GM12801 (cell line): ENCODE data around the gene BANK1.

Experiments
- TF ChIP-seq, protein P1 (sequence below): IDR thresholded peaks from one replicate; pipeline ENCODE4 v1.5.1; 2011; ENCODE audit warnings: control low read depth; ENCODE audit not compliant: insufficient read length; ENCODE audit errors: extremely low read depth

The BANK1 gene

DNA sequence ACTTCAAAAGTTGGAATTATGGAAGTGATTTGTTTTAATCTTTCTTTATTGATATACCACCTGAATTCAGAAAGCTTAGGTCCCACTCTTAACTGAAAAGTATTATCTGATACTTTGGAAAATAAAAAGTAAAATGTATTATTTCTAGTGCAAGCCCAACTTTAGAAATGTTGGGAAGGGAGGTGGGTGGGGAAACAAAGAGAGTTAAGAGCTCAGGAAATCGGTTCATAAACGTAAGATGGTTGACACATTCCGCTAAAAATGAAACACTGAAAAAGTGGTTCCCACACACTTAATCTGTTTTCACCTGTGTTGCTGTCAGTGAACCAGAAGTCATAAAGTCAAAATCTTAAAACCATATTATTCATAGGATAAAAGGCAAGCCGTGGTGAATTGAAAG, 237.4 kb downstream of the BANK1 start:
- TF ChIP-seq, protein P1, sequence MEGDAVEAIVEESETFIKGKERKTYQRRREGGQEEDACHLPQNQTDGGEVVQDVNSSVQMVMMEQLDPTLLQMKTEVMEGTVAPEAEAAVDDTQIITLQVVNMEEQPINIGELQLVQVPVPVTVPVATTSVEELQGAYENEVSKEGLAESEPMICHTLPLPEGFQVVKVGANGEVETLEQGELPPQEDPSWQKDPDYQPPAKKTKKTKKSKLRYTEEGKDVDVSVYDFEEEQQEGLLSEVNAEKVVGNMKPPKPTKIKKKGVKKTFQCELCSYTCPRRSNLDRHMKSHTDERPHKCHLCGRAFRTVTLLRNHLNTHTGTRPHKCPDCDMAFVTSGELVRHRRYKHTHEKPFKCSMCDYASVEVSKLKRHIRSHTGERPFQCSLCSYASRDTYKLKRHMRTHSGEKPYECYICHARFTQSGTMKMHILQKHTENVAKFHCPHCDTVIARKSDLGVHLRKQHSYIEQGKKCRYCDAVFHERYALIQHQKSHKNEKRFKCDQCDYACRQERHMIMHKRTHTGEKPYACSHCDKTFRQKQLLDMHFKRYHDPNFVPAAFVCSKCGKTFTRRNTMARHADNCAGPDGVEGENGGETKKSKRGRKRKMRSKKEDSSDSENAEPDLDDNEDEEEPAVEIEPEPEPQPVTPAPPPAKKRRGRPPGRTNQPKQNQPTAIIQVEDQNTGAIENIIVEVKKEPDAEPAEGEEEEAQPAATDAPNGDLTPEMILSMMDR = no peak

- TF ChIP-seq, protein P1 = no peak
Observed at GRCh38 chr4:102031406-102031805, 240.9 kb downstream of the BANK1 start.

GRCh38 chr4:102036016-102036415, 245.5 kb downstream of the BANK1 start:
- TF ChIP-seq, protein P1 = no peak

DNA sequence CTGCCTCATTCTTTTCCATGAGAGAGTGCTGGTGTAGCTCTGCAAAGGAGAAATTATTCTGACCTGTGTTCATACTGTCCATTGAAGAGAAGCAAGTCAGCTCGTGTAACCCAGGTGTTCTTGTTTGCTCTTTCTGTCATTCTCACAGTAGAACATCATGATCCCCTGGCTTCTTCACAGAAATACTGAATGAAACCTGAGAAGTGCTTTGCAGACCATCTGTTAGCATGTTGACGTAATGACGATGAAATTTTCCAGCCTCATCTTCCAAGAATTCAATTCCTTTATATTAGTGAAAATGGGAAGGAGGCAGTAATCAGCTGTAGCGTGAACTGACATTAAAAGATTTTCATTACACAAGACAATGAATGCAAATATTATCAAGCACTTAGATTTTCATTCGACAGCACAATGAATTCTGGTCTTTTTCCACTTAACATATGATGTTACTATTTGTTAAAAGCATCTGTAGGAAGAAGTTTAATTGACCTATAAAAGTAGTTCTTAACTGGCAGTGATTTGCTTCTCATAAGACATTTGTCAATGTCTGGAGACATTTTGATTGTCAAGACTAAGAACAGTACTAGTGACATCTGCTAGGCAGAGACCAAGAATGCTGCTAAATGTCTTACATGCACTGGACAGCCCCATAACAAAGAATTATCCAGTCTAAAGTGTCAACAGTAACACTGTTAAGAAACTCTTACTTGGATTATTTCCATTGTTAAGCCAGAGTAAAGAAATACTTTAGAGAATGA, 246.3 kb downstream of the BANK1 start:
- TF ChIP-seq, protein P1 = no peak

DNA sequence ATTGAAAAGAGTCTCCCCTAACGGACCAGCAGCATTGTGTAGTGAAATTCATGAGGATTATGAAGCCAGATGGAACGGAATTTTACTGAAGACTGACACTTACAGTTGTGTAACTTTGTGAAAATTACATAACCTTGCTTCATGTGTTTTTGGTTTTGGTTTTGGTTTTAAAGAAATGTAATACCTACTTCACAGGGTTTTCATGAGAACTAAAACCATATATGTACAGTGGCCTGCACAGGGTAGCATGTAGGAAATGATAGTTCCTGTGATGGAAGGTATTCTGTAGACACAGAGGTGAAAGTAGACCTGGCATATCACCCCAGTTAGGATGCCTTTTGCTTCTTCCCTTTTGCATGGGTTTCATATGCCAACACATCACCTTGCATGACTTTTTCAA, 247.0 kb downstream of the BANK1 start:
- TF ChIP-seq, protein P1 = no peak

- TF ChIP-seq, protein P1 = no peak
Observed at GRCh38 chr4:102042871-102043802, 252.6 kb downstream of the BANK1 start.

DNA sequence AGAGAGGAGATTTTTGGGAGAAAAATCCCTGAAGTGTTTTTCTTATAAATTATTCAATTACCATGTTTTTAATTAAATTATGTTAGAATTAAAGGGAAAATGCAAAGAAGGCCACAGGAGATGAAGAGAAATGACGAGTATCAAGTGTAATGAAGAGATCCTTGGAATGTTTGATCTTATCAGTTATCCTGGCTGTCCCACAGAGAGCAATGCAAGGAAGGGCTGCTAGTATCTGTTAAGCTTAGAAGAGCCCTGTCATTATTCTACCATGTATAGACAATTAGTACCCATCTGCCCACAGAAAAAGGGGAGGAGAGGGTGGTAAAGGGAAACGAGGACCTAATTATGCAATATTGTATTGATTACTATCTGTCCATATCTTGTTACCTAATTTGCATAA, 257.1 kb downstream of the BANK1 start:
- TF ChIP-seq, protein P1 = no peak
